ENCODE measurements around the gene AGRP.

Gene AGRP

GRCh38 chr16:67445441-67445912 lies 37.9 kb downstream of the AGRP start:
- DNase-seq (ENCODE audit: low spot score): no peak

DNA sequence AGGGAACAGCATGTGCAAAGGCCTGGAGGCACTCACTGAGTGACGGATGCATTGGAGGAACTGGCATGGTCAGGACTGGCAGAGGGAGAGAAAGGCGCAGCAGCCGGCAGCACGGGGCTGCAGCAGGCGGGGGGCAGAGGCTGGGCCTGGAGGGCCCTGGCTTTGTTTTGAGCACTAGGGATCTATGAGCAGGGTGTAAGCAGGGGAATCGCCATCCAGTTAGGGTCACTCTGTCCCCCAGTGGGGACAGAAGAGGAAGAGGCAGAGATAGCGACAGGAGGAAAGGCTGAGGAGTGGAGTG lies 38.3 kb downstream of the AGRP start:
- DNase-seq (ENCODE audit: low spot score): no peak

DNA sequence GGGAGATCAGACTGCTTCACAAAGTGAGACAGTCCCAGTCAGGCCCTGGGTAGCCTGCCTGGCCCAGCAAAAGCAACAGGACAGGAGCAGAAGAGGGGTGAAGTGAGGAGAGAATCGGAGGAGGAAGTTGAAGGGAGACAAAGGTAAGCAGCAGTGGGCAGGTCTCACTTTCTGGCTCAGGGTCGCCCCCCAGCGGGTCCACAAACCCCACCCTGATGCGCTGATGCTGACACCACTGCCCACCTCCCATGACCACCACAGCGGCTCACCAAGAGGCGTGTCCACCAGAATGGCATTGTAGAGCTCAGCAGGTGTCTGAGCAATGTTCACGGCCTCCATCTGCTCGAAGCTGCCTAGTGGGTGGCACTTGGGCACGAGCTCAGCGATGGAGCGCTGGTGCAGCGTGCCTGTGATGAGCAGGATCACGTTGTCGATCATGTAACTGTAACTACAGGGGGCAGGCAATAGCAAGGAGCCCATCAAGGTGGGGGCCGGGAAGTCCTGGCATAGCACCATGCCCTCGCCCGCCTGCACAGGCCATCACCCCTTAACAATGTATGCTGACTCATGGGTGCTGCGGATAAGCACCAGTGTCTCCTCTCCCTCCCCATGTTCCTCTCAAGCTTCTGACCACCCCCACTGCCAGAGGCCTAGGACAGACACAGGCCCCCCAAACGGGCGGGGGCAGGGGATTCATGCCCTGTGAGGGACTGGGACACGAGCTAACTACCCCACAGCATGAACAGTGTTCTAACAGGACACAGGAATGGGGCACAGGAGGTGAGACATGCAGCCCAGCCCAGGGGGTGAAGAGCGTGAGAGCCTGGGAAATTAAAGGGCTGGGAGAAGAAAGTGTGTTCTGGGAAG lies 38.9 kb downstream of the AGRP start:
- DNase-seq (ENCODE audit: low spot score): no peak

- DNase-seq (ENCODE audit: low spot score): no peak
These were observed 40.1 kb downstream of the AGRP start for GRCh38 chr16:67443265-67443664.

- DNase-seq (ENCODE audit: low spot score): no peak
These were observed 40.6 kb downstream of the AGRP start for GRCh38 chr16:67442581-67443255.

DNA sequence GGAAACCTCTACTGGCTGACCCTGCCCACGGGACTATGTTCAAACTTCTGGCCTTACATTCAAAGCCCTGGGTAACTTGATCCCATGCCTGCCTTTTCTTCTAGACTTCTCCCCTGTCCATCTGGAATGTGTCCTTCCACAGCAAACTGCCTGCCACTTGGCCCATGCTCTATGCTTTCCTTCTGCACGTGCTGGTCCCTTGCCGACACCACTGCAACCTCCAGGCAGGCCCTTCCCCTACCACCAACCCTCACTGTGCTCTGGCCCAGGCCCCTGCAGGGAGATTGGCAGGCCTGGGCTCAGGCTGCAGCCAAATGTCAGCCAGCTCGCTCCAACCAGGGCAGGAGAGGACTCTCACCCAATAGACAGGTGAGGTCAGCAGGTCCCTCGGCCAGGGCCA lies 41.4 kb downstream of the AGRP start:
- DNase-seq (ENCODE audit: low spot score): no peak

DNA sequence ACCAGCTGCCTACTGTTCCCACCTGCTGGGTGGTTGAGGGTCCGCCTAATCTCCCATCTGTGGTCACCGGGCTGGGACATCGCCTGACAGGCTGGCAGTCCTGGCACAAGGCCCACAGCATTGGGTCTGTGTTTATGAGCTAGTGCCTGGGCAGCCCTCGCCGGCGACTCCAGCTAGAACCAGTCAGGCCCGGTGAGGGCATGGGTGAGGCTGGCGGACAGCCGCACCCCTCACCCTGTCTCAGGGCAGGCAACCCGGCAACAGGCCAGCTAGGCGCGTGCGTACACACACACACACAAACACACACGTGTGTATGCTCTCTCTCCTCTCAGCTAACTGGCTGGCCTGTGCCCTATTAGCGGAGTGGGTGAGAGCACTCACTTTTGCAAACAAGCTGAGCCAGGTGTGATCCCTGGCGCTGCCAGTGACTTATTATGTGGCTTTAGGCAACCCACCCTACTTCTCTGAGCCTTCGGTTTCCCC lies 42.0 kb downstream of the AGRP start:
- DNase-seq (ENCODE audit: low spot score): no peak

GRCh38 chr16:67438824-67439393 lies 44.4 kb downstream of the AGRP start:
- DNase-seq (ENCODE audit: low spot score): no peak

- no peak for DNase-seq (ENCODE audit: low spot score)
These were observed 45.1 kb downstream of the AGRP start for GRCh38 chr16:67438098-67438791.

GRCh38 chr16:67437513-67437912 lies 45.8 kb downstream of the AGRP start:
- no peak for DNase-seq (ENCODE audit: low spot score)

DNA sequence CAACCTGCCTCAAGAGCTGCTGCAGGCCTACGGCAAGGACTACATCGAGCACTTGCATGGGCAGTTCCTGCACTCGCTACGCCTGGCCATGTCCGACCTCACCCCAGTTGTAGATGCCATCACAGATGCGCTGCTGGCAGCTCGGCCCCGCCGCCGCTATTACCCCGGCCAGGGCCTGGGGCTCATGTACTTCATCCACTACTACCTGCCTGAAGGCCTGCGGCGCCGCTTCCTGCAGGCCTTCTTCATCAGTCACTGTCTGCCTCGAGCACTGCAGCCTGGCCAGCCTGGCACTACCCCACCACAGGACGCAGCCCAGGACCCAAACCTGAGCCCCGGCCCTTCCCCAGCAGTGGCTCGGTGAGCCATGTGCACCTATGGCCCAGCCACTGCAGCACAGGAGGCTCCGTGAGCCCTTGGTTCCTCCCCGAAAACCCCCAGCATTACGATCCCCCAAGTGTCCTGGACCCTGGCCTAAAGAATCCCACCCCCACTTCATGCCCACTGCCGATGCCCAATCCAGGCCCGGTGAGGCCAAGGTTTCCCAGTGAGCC lies 46.6 kb downstream of the AGRP start:
- no peak for DNase-seq (ENCODE audit: low spot score)

- DNase-seq (ENCODE audit: low spot score): no peak
These were observed 47.6 kb downstream of the AGRP start for GRCh38 chr16:67435758-67436164.

DNA sequence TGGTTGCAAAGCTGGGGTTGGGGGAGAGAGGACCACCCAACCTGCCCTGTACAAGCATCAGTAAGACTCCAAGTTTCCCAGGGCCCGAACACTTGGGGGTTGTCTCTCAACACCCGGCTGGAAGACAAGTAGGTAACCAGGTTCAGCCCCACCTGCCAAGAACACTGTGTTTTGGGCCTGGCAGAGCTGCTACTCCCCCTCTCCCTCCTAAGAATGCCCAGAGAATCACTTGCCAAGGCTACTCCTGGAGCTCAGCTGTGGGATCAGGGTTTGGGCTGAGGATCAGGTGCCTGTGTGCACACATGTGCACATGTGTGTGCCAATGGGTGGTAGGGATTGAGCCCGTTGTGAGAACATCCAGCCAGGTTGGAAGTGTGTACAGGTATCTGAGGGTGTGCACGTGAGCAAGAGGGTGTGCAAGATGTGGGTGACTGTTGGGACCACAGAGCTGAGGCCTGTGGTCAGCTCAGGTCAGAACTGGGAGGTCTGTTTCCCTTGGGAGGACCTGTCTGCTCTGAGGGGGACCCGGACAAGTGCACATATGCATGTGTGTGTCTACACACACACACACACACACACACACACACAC lies 50.1 kb downstream of the AGRP start:
- DNase-seq (ENCODE audit: low spot score): no peak

Data from NAMALWA (cell line).